Measurements from ENCODE around the gene LYPLA2.

- no peak for TF ChIP-seq CTCF (IDR thresholded peaks at IDR 0.05; ENCODE audit: low read depth, low read length, missing input control)
- TF ChIP-seq YY1 (IDR thresholded peaks at IDR 0.05) = no peak
- TF ChIP-seq REST (IDR thresholded peaks at IDR 0.05) = no peak
- TF ChIP-seq ZBTB33 (IDR thresholded peaks at IDR 0.05) = no peak
- no peak for TF ChIP-seq HNF4A (conservative IDR thresholded peaks at IDR 0.05)
- no peak for TF ChIP-seq FOXA1 (IDR thresholded peaks at IDR 0.05)
- no peak for TF ChIP-seq NR2F2 (IDR thresholded peaks at IDR 0.05)
These were observed 26.7 kb downstream of the LYPLA2 start for GRCh38 chr1:23817633-23818032.

Data from liver (tissue), 3 donors.